GM23248 (cell line): Measurements from ENCODE around the gene MAP3K7CL.

Source experiments
- EZH2 ChIP-seq: fragments of 200-600 bp; sonication (generic); IDR thresholded peaks from 2 replicates; pipeline ENCODE4 v1.6.1; 2018; ENCODE audit warnings: antibody characterized with exemption, mild to moderate bottlenecking; ENCODE audit not compliant: insufficient read depth, poor library complexity, severe bottlenecking
- EZH2phosphoT487 ChIP-seq: fragments of 200-600 bp; sonication (generic); IDR thresholded peaks from 2 replicates; pipeline ENCODE4 v1.6.1; 2018; ENCODE audit warnings: antibody characterized with exemption, moderate library complexity, mild to moderate bottlenecking, low read depth; ENCODE audit not compliant: insufficient read depth

DNA sequence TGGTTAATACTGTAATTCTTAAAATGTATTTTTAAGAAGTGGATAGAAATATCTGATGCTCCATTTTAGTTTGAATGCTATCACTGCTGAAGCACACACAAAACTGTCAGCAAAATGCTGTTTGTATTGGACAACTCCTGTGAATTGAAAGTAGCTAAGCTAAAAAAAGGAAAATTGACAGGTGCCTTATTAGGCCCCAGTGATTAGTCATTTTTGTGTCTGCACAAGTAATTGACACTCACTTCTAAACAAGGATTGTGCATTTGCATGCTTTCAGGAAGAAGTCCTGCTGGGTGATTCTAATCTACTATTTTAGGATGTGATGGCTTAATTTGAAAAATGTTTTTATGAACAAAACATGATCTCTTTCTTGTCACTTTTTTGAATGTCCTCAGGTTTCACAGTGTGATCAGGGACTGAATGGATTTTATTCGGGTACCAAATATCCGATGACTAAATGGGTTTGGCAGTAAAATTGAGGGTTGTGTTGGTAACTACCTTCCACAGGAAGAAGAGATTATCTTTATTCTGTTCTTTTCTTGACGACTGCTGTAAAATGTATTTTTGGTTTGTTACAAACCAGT is 13.0 kb upstream of the MAP3K7CL start:
- TF ChIP-seq EZH2 (no peak), EZH2phosphoT487 (no peak)
